Cardiac fibroblast (primary cell): ENCODE results near the gene PIGC.

Experiments
- DNase-seq, 2 donors: peaks; one replicate each; pipeline versions ENCODE4 v3.0.0 to v3.0.0-alpha.2; 2010; ENCODE audit warnings: low read depth in 2 of 2
- H3K4me3 ChIP-seq, 2 donors: replicated peaks in 1 of 2; 1 replicate in 1 of 2; 2 replicates in 1 of 2; pipeline ENCODE4 v1.5.1; 2011; ENCODE audit warnings: low read depth in 2 of 2, low read length in 2 of 2, mild to moderate bottlenecking in 2 of 2, moderate library complexity in 1 of 2
- CTCF ChIP-seq: IDR thresholded peaks from one replicate; pipeline ENCODE4 v1.5.1; 2011; ENCODE audit warnings: low read depth, mild to moderate bottlenecking, low read length, inconsistent platforms

PIGC gene

GRCh38 chr1:172469717-172470116 lies 25.8 kb upstream of the PIGC start:
- no peak overlapping the region for H3K4me3 ChIP-seq
- TF ChIP-seq CTCF, result no peak
- DNase-seq, result no peak

- DNase-seq, result no peak
- no peak overlapping the region for H3K4me3 ChIP-seq
- TF ChIP-seq CTCF, result no peak
Measured at GRCh38 chr1:172468296-172468695, 24.4 kb upstream of the PIGC start.

- DNase-seq, result no peak
- no peak for TF ChIP-seq CTCF
- no peak overlapping the region for H3K4me3 ChIP-seq
Measured at GRCh38 chr1:172467446-172467845, 23.6 kb upstream of the PIGC start.

GRCh38 chr1:172466795-172467407 lies 23.0 kb upstream of the PIGC start:
- peak in 1 of 2 donors; percentile 22 for DNase-seq
- TF ChIP-seq CTCF, result no peak
- no peak overlapping the region for H3K4me3 ChIP-seq

- no peak for DNase-seq
- no peak for TF ChIP-seq CTCF
- H3K4me3 ChIP-seq, result no peak overlapping the region
Measured at GRCh38 chr1:172465617-172466016, 21.7 kb upstream of the PIGC start.

- H3K4me3 ChIP-seq, result no peak overlapping the region
- DNase-seq, result no peak
- no peak for TF ChIP-seq CTCF
Measured at GRCh38 chr1:172460887-172461315, 17.0 kb upstream of the PIGC start.

GRCh38 chr1:172460177-172460576 lies 16.3 kb upstream of the PIGC start:
- DNase-seq, result no peak
- TF ChIP-seq CTCF, result no peak

More at GRCh38 chr1:172460177-172460576, 16.3 kb upstream of the PIGC start:
- no peak overlapping the region for H3K4me3 ChIP-seq
